HEK293 (cell line): Measurements from ENCODE around the gene PAMR1.
A peak's percentile ranks its signal among the peaks of the same experiment; 100 is the strongest.

Experiments used
- BCL6B ChIP-seq: fragments of 450-650 bp; formaldehyde crosslinking; IDR thresholded peaks from 2 replicates; pipeline ENCODE4 v1.5.1; 2017; ENCODE audit warnings: missing biosample characterization, missing genetic modification characterization
- EGR2 ChIP-seq: fragments of 450-650 bp; formaldehyde crosslinking; IDR thresholded peaks from 2 replicates; pipeline ENCODE4 v1.5.1; 2016; ENCODE audit warnings: low read depth, missing biosample characterization, missing genetic modification characterization
- HOXC10 ChIP-seq: sonication (generic); formaldehyde crosslinking; IDR thresholded peaks from 2 replicates; pipeline ENCODE4 v1.8.1; 2023; ENCODE audit warnings: mild to moderate bottlenecking, missing genetic modification reagents
- KLF10 ChIP-seq: fragments of 450-650 bp; IDR thresholded peaks from 2 replicates; pipeline ENCODE4 v1.5.1; 2018; ENCODE audit warnings: missing biosample characterization, mild to moderate bottlenecking, missing genetic modification characterization
- KLF9 ChIP-seq: fragments of 450-650 bp; formaldehyde crosslinking; IDR thresholded peaks from 2 replicates; pipeline ENCODE4 v1.5.1; 2016; ENCODE audit warnings: missing biosample characterization, missing genetic modification characterization, low read depth
- PRDM6 ChIP-seq: fragments of 450-650 bp; formaldehyde crosslinking; IDR thresholded peaks from 2 replicates; pipeline ENCODE4 v1.5.1; 2017; ENCODE audit warnings: missing biosample characterization, missing genetic modification characterization
- RBAK ChIP-seq: fragments of 450-650 bp; formaldehyde crosslinking; IDR thresholded peaks from 2 replicates; pipeline ENCODE4 v1.5.1; 2016; ENCODE audit warnings: missing biosample characterization, missing genetic modification characterization
- ZBTB10 ChIP-seq: fragments of 450-650 bp; formaldehyde crosslinking; IDR thresholded peaks from 2 replicates; pipeline ENCODE4 v1.5.1; 2016; ENCODE audit warnings: missing biosample characterization, missing genetic modification characterization
- ZBTB48 ChIP-seq: fragments of 450-650 bp; formaldehyde crosslinking; IDR thresholded peaks from 2 replicates; pipeline ENCODE4 v1.5.1; 2016; ENCODE audit warnings: missing biosample characterization, missing genetic modification characterization
- ZFP3 ChIP-seq: fragments of 450-650 bp; formaldehyde crosslinking; IDR thresholded peaks from 2 replicates; pipeline ENCODE4 v1.5.1; 2016; ENCODE audit warnings: low read depth, missing biosample characterization, missing genetic modification characterization
- ZNF10 ChIP-seq: fragments of 450-650 bp; formaldehyde crosslinking; IDR thresholded peaks from 2 replicates; pipeline ENCODE4 v1.5.1; 2017; ENCODE audit warnings: missing biosample characterization, missing genetic modification characterization
- ZNF140 ChIP-seq: fragments of 450-650 bp; formaldehyde crosslinking; IDR thresholded peaks from 2 replicates; pipeline ENCODE4 v1.5.1; 2016; ENCODE audit warnings: missing biosample characterization, missing genetic modification characterization
- ZNF223 ChIP-seq: fragments of 450-650 bp; formaldehyde crosslinking; IDR thresholded peaks from 2 replicates; pipeline ENCODE4 v1.5.1; 2016; ENCODE audit warnings: missing biosample characterization, missing genetic modification characterization
- ZNF350 ChIP-seq: fragments of 450-650 bp; formaldehyde crosslinking; IDR thresholded peaks from 2 replicates; pipeline ENCODE4 v1.5.0; 2017; ENCODE audit warnings: missing biosample characterization, mild to moderate bottlenecking, missing genetic modification characterization
- ZNF362 ChIP-seq: fragments of 450-650 bp; formaldehyde crosslinking; IDR thresholded peaks from 2 replicates; pipeline ENCODE4 v1.5.1; 2016; ENCODE audit warnings: missing biosample characterization, missing genetic modification characterization
- ZNF548 ChIP-seq: fragments of 450-650 bp; formaldehyde crosslinking; IDR thresholded peaks from 2 replicates; pipeline ENCODE4 v1.5.1; 2016; ENCODE audit warnings: missing biosample characterization, missing genetic modification characterization
- ZNF654 ChIP-seq: fragments of 450-650 bp; formaldehyde crosslinking; IDR thresholded peaks from 2 replicates; pipeline ENCODE4 v1.5.1; 2016; ENCODE audit warnings: low read depth, missing biosample characterization, missing genetic modification characterization
- ZNF670 ChIP-seq: fragments of 450-650 bp; formaldehyde crosslinking; IDR thresholded peaks from 2 replicates; pipeline ENCODE4 v1.5.1; 2016; ENCODE audit warnings: missing biosample characterization, missing genetic modification characterization, low read depth
- ZNF837 ChIP-seq: fragments of 450-650 bp; formaldehyde crosslinking; IDR thresholded peaks from 2 replicates; pipeline ENCODE4 v1.5.1; 2016; ENCODE audit warnings: missing biosample characterization, missing genetic modification characterization
- ZXDB ChIP-seq: fragments of 450-650 bp; formaldehyde crosslinking; IDR thresholded peaks from 2 replicates; pipeline ENCODE4 v1.5.1; 2016; ENCODE audit warnings: missing biosample characterization, missing genetic modification characterization
- TF ChIP-seq, protein P1 (sequence below): fragments of 450-650 bp; formaldehyde crosslinking; IDR thresholded peaks from 2 replicates; pipeline ENCODE4 v1.5.1; 2016; ENCODE audit warnings: missing biosample characterization, missing genetic modification characterization
- TF ChIP-seq, protein P2 (sequence below): fragments of 450-650 bp; formaldehyde crosslinking; IDR thresholded peaks from 2 replicates; pipeline ENCODE4 v1.5.1; 2016; ENCODE audit warnings: missing biosample characterization, missing genetic modification characterization
- TF ChIP-seq, protein P3 (sequence below): fragments of 450-650 bp; formaldehyde crosslinking; IDR thresholded peaks from 2 replicates; pipeline ENCODE4 v1.5.1; 2016; ENCODE audit warnings: missing biosample characterization, missing genetic modification characterization

PAMR1 gene

GRCh38 chr11:35525501-35526175 lies at the start of gene PAMR1 (continued):
- TF ChIP-seq ZNF362 (no peak), KLF9 (tag by site-specific recombination) (peak; percentile 71), ZNF350 (tag by site-specific recombination) (no peak), ZBTB10 (tag by site-specific recombination) (0 out of 2 replicates have a peak, but pooled peaks have one; percentile 46), ZNF223 (no peak), ZNF670 (no peak), ZFP3 (tag by site-specific recombination) (no peak), RBAK (no peak), ZXDB (peak; percentile 56), ZBTB48 (tag by site-specific recombination) (peak; percentile 49), ZNF654 (tag by site-specific recombination) (no peak), HOXC10 (CRISPR knock-in tag) (no peak), KLF10 (tag by site-specific recombination) (peak; percentile 69; the same call in 1 of the 2 replicates), EGR2 (tag by site-specific recombination) (no peak), ZNF10 (peak; percentile 91), ZNF548 (tag by site-specific recombination) (no peak), ZNF140 (tag by site-specific recombination) (no peak), PRDM6 (tag by site-specific recombination) (no peak), BCL6B (tag by site-specific recombination) (no peak), ZNF837 (tag by site-specific recombination) (no peak)
- TF ChIP-seq, protein P1, sequence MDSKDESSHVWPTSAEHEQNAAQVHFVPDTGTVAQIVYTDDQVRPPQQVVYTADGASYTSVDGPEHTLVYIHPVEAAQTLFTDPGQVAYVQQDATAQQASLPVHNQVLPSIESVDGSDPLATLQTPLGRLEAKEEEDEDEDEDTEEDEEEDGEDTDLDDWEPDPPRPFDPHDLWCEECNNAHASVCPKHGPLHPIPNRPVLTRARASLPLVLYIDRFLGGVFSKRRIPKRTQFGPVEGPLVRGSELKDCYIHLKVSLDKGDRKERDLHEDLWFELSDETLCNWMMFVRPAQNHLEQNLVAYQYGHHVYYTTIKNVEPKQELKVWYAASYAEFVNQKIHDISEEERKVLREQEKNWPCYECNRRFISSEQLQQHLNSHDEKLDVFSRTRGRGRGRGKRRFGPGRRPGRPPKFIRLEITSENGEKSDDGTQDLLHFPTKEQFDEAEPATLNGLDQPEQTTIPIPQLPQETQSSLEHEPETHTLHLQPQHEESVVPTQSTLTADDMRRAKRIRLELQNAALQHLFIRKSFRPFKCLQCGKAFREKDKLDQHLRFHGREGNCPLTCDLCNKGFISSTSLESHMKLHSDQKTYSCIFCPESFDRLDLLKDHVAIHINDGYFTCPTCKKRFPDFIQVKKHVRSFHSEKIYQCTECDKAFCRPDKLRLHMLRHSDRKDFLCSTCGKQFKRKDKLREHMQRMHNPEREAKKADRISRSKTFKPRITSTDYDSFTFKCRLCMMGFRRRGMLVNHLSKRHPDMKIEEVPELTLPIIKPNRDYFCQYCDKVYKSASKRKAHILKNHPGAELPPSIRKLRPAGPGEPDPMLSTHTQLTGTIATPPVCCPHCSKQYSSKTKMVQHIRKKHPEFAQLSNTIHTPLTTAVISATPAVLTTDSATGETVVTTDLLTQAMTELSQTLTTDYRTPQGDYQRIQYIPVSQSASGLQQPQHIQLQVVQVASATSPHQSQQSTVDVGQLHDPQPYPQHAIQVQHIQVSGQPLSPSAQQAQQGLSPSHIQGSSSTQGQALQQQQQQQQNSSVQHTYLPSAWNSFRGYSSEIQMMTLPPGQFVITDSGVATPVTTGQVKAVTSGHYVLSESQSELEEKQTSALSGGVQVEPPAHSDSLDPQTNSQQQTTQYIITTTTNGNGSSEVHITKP (tag by site-specific recombination): peak; percentile 86
- TF ChIP-seq, protein P2, sequence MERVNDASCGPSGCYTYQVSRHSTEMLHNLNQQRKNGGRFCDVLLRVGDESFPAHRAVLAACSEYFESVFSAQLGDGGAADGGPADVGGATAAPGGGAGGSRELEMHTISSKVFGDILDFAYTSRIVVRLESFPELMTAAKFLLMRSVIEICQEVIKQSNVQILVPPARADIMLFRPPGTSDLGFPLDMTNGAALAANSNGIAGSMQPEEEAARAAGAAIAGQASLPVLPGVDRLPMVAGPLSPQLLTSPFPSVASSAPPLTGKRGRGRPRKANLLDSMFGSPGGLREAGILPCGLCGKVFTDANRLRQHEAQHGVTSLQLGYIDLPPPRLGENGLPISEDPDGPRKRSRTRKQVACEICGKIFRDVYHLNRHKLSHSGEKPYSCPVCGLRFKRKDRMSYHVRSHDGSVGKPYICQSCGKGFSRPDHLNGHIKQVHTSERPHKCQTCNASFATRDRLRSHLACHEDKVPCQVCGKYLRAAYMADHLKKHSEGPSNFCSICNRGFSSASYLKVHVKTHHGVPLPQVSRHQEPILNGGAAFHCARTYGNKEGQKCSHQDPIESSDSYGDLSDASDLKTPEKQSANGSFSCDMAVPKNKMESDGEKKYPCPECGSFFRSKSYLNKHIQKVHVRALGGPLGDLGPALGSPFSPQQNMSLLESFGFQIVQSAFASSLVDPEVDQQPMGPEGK (tag by site-specific recombination): peak; percentile 88
- TF ChIP-seq, protein P3, sequence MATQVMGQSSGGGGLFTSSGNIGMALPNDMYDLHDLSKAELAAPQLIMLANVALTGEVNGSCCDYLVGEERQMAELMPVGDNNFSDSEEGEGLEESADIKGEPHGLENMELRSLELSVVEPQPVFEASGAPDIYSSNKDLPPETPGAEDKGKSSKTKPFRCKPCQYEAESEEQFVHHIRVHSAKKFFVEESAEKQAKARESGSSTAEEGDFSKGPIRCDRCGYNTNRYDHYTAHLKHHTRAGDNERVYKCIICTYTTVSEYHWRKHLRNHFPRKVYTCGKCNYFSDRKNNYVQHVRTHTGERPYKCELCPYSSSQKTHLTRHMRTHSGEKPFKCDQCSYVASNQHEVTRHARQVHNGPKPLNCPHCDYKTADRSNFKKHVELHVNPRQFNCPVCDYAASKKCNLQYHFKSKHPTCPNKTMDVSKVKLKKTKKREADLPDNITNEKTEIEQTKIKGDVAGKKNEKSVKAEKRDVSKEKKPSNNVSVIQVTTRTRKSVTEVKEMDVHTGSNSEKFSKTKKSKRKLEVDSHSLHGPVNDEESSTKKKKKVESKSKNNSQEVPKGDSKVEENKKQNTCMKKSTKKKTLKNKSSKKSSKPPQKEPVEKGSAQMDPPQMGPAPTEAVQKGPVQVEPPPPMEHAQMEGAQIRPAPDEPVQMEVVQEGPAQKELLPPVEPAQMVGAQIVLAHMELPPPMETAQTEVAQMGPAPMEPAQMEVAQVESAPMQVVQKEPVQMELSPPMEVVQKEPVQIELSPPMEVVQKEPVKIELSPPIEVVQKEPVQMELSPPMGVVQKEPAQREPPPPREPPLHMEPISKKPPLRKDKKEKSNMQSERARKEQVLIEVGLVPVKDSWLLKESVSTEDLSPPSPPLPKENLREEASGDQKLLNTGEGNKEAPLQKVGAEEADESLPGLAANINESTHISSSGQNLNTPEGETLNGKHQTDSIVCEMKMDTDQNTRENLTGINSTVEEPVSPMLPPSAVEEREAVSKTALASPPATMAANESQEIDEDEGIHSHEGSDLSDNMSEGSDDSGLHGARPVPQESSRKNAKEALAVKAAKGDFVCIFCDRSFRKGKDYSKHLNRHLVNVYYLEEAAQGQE: no peak
